Gastrocnemius medialis (tissue), 4 donors: Measurements from ENCODE around the gene FIGNL1.

ENCODE experiments used
- CTCF ChIP-seq, 5 experiments: fragments of 450-650 bp in 3 of 5; fragments of 200-600 bp in 2 of 5; sonication (generic) in 2 of 5; IDR thresholded peaks in 4 of 5; conservative IDR thresholded peaks in 1 of 5; 1 replicate in 4 of 5; 2 replicates in 1 of 5; pipeline ENCODE4 v1.5.1; 2016 to 2019; ENCODE audit warnings: antibody characterized with exemption in 5 of 5, mild to moderate bottlenecking in 3 of 5, moderate library complexity in 3 of 5
- POLR2A ChIP-seq, 2 donors: fragments of 450-650 bp; IDR thresholded peaks; one replicate each; pipeline ENCODE4 v1.6.1; 2017; ENCODE audit warnings: antibody characterized with exemption in 2 of 2, mild to moderate bottlenecking in 2 of 2, moderate library complexity in 2 of 2

GRCh38 chr7:50474382-50475160 lies 24.4 kb upstream of the FIGNL1 start:
- no peak for TF ChIP-seq POLR2A (IDR thresholded peaks at IDR 0.05)
- no peak for TF ChIP-seq CTCF (IDR thresholded peaks at IDR 0.05 in 4 of 5, conservative IDR thresholded peaks at IDR 0.05 in 1 of 5)
